Stimulated activated memory B cell treated with anti-CD40 and anti-IgM and Interleukin-4, amounts not matched to agents 10 μg/mL and 1 μg/mL and 100 μg/mL, for 72 hours (primary cell): ENCODE measurements around the gene HSBP1.

ENCODE experiments used
- ATAC-seq: fragments of 150-1000 bp; cut with Tn5 transposase; 2 replicates; pipeline ENCODE4 v1.10.0; 2021
- H3K27ac Mint-ChIP-seq: one replicate; pipeline ENCODE4 v1.8.0; 2022; ENCODE audit warnings: mild to moderate bottlenecking, mixed read lengths
- H3K27me3 Mint-ChIP-seq: one replicate; pipeline ENCODE4 v1.8.0; 2022; ENCODE audit warnings: mixed read lengths
- H3K36me3 Mint-ChIP-seq: one replicate; pipeline ENCODE4 v1.8.0; 2022; ENCODE audit warnings: mixed read lengths
- H3K4me1 Mint-ChIP-seq: one replicate; pipeline ENCODE4 v1.8.0; 2022; ENCODE audit warnings: mixed read lengths
- H3K4me3 Mint-ChIP-seq: one replicate; pipeline ENCODE4 v1.8.0; 2022; ENCODE audit warnings: mild to moderate bottlenecking, moderate library complexity, mixed read lengths
- H3K9me3 Mint-ChIP-seq: one replicate; pipeline ENCODE4 v1.8.0; 2022; ENCODE audit warnings: mixed read lengths

The HSBP1 gene

GRCh38 chr16:83793179-83793578, 14.6 kb upstream of the HSBP1 start:
- no peak for ATAC-seq
- H3K9me3 Mint-ChIP-seq: peaks cover 5% of the 10 kb centered on the region
- H3K4me1 Mint-ChIP-seq: peaks cover 7% of the 10 kb centered on the region
- H3K4me3 Mint-ChIP-seq: no peak overlapping the region
- no peak overlapping the region for H3K27ac Mint-ChIP-seq
- no peaks in the 10 kb centered on the region for H3K27me3 Mint-ChIP-seq
- H3K36me3 Mint-ChIP-seq: peaks cover 11% of the 10 kb centered on the region

GRCh38 chr16:83794860-83795554, 12.8 kb upstream of the HSBP1 start:
- no peaks in the 10 kb centered on the region for H3K27me3 Mint-ChIP-seq
- peaks cover 22% of the 10 kb centered on the region for H3K36me3 Mint-ChIP-seq
- H3K4me1 Mint-ChIP-seq: peaks cover 7% of the 10 kb centered on the region
- H3K9me3 Mint-ChIP-seq: peaks cover 5% of the 10 kb centered on the region
- no peak overlapping the region for H3K27ac Mint-ChIP-seq
- ATAC-seq: no peak
- H3K4me3 Mint-ChIP-seq: no peak overlapping the region

- Mint-ChIP-seq H3K4me1 (peaks cover 9% of the 10 kb centered on the region), H3K9me3 (peaks cover 5% of the 10 kb centered on the region), H3K27ac (no peak overlapping the region), H3K4me3 (no peak overlapping the region), H3K36me3 (peaks cover 20% of the 10 kb centered on the region), H3K27me3 (no peaks in the 10 kb centered on the region)
- no peak for ATAC-seq
Measured at GRCh38 chr16:83797013-83797412, 10.8 kb upstream of the HSBP1 start.

GRCh38 chr16:83799336-83799735, 8.4 kb upstream of the HSBP1 start:
- Mint-ChIP-seq H3K27ac (no peak overlapping the region), H3K9me3 (no peaks in the 10 kb centered on the region), H3K36me3 (peaks cover 18% of the 10 kb centered on the region), H3K4me3 (no peak overlapping the region), H3K4me1 (peaks cover 25% of the 10 kb centered on the region), H3K27me3 (no peaks in the 10 kb centered on the region)
- ATAC-seq: no peak

- Mint-ChIP-seq H3K36me3 (peaks cover 18% of the 10 kb centered on the region), H3K27me3 (no peaks in the 10 kb centered on the region), H3K4me1 (peaks cover 51% of the 10 kb centered on the region), H3K9me3 (peaks cover 5% of the 10 kb centered on the region), H3K27ac (peak overlapping the region; percentile 95), H3K4me3 (peak overlapping the region; percentile 55)
- ATAC-seq: no peak
Measured at GRCh38 chr16:83802135-83802534, 5.6 kb upstream of the HSBP1 start.

- H3K4me1 Mint-ChIP-seq: peaks cover 54% of the 10 kb centered on the region
- no peaks in the 10 kb centered on the region for H3K27me3 Mint-ChIP-seq
- H3K27ac Mint-ChIP-seq: peak overlapping the region; percentile 95
- H3K9me3 Mint-ChIP-seq: peaks cover 6% of the 10 kb centered on the region
- H3K4me3 Mint-ChIP-seq: peak overlapping the region; percentile 55
- peaks cover 18% of the 10 kb centered on the region for H3K36me3 Mint-ChIP-seq
- no peak for ATAC-seq
Measured at GRCh38 chr16:83802554-83803205, 5.1 kb upstream of the HSBP1 start.

GRCh38 chr16:83803811-83804210, 4.0 kb upstream of the HSBP1 start:
- Mint-ChIP-seq H3K9me3 (peaks cover 6% of the 10 kb centered on the region), H3K4me1 (peaks cover 61% of the 10 kb centered on the region), H3K27me3 (no peaks in the 10 kb centered on the region), H3K36me3 (peaks cover 12% of the 10 kb centered on the region), H3K4me3 (no peak overlapping the region), H3K27ac (peak overlapping the region; percentile 95)
- no peak for ATAC-seq

- Mint-ChIP-seq H3K27ac (peak overlapping the region; percentile 95), H3K36me3 (peaks cover 18% of the 10 kb centered on the region), H3K9me3 (peaks cover 6% of the 10 kb centered on the region), H3K4me3 (no peak overlapping the region), H3K27me3 (no peaks in the 10 kb centered on the region), H3K4me1 (peaks cover 66% of the 10 kb centered on the region)
- ATAC-seq: no peak
Measured at GRCh38 chr16:83804366-83804765, 3.4 kb upstream of the HSBP1 start.

- H3K36me3 Mint-ChIP-seq: peaks cover 12% of the 10 kb centered on the region
- H3K27ac Mint-ChIP-seq: peak overlapping the region; percentile 95
- H3K4me3 Mint-ChIP-seq: peak overlapping the region; percentile 76
- no peaks in the 10 kb centered on the region for H3K27me3 Mint-ChIP-seq
- peak; percentile 60 for ATAC-seq
- peaks cover 6% of the 10 kb centered on the region for H3K9me3 Mint-ChIP-seq
- H3K4me1 Mint-ChIP-seq: peaks cover 72% of the 10 kb centered on the region
Measured at GRCh38 chr16:83806036-83806435, 1.7 kb upstream of the HSBP1 start.

- ATAC-seq: no peak
- Mint-ChIP-seq H3K4me1 (peaks cover 75% of the 10 kb centered on the region), H3K4me3 (no peak overlapping the region), H3K36me3 (peaks cover 17% of the 10 kb centered on the region), H3K9me3 (peaks cover 6% of the 10 kb centered on the region), H3K27me3 (no peaks in the 10 kb centered on the region), H3K27ac (peak overlapping the region; percentile 95)
Measured at GRCh38 chr16:83806731-83807130, 1.0 kb upstream of the HSBP1 start.

- peaks cover 71% of the 10 kb centered on the region for H3K4me1 Mint-ChIP-seq
- peaks cover 6% of the 10 kb centered on the region for H3K9me3 Mint-ChIP-seq
- peaks cover 18% of the 10 kb centered on the region for H3K36me3 Mint-ChIP-seq
- no peaks in the 10 kb centered on the region for H3K27me3 Mint-ChIP-seq
- ATAC-seq: peak; percentile 1
- peak overlapping the region; percentile 96 for H3K4me3 Mint-ChIP-seq
- H3K27ac Mint-ChIP-seq: peak overlapping the region; percentile 95
Measured at GRCh38 chr16:83807327-83807709, 460 bp upstream of the HSBP1 start.

GRCh38 chr16:83808573-83809014, 816 bp downstream of the HSBP1 start:
- no peak for ATAC-seq
- Mint-ChIP-seq H3K36me3 (peaks cover 20% of the 10 kb centered on the region), H3K27me3 (no peaks in the 10 kb centered on the region), H3K9me3 (peaks cover 6% of the 10 kb centered on the region), H3K4me1 (peaks cover 65% of the 10 kb centered on the region), H3K4me3 (peak overlapping the region; percentile 96), H3K27ac (peak overlapping the region; percentile 95)

- no peak for ATAC-seq
- H3K36me3 Mint-ChIP-seq: peaks cover 20% of the 10 kb centered on the region
- H3K4me3 Mint-ChIP-seq: peak overlapping the region; percentile 96
- H3K4me1 Mint-ChIP-seq: peaks cover 63% of the 10 kb centered on the region
- H3K27me3 Mint-ChIP-seq: no peaks in the 10 kb centered on the region
- H3K9me3 Mint-ChIP-seq: peaks cover 6% of the 10 kb centered on the region
- peak overlapping the region; percentile 95 for H3K27ac Mint-ChIP-seq
Measured at GRCh38 chr16:83809092-83809491, 1.3 kb downstream of the HSBP1 start.

GRCh38 chr16:83810901-83811300, 3.1 kb downstream of the HSBP1 start:
- no peak overlapping the region for H3K4me3 Mint-ChIP-seq
- ATAC-seq: no peak

GRCh38 chr16:83813823-83814658, 6.3 kb downstream of the HSBP1 start:
- peak; percentile 90 for ATAC-seq

More at GRCh38 chr16:83810901-83811300, 3.1 kb downstream of the HSBP1 start:
- Mint-ChIP-seq H3K27ac (no peak overlapping the region), H3K4me1 (peaks cover 51% of the 10 kb centered on the region), H3K27me3 (no peaks in the 10 kb centered on the region), H3K9me3 (peaks cover 6% of the 10 kb centered on the region), H3K36me3 (peaks cover 20% of the 10 kb centered on the region)

More at GRCh38 chr16:83813823-83814658, 6.3 kb downstream of the HSBP1 start:
- peaks cover 17% of the 10 kb centered on the region for H3K36me3 Mint-ChIP-seq
- H3K27me3 Mint-ChIP-seq: no peaks in the 10 kb centered on the region
- H3K27ac Mint-ChIP-seq: no peak overlapping the region
- no peak overlapping the region for H3K4me3 Mint-ChIP-seq
- no peaks in the 10 kb centered on the region for H3K9me3 Mint-ChIP-seq
- peaks cover 26% of the 10 kb centered on the region for H3K4me1 Mint-ChIP-seq
